ENCODE measurements around the gene LY6G6D.

The LY6G6D gene

DNA sequence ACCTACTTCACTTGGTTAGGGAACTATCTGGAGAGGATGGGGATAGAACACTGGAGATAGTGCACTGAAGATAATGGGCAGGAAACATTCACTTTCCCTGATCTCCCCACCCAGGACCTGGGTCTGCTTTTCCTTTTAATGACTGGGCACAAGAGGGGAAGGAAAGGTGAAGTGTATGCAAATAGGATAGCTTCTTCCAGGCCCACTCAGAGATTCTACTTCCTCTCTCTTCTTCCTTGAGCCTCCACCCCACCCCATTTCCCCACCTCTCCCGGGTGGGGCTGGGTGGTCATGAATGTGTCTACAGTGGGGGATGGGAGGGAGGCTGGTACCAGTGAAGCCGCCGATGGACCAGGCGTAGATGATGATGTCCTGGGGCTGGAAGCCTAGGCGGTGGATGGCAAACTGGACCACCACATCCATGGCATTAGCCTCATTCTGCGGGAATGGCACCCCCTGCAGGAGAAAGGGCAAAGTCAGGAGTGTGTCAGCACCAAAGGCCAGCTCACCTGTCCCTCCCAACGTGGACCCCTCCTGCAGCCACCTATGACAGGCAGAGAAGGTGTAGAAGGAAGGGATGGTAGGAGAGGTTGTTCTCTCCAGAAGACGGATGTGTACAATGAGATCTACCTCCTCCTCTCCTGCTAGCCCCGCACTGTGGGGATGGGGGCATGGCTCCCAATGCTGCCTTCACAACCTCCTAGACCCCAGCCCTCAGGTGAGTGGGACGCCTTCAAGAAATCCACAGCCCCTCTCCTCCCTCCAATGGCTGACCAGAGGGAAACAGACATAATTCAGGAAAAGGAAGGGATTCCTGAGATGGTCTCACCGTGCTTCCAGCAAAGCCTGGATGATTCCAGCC lies 25.7 kb upstream of the LY6G6D start:
- H3K4me3 Mint-ChIP-seq: no peak overlapping the region
- no peak overlapping the region for H3K27ac Mint-ChIP-seq
- no peaks in the 10 kb centered on the region for H3K4me1 Mint-ChIP-seq
- H3K36me3 Mint-ChIP-seq: peaks cover 4% of the 10 kb centered on the region
- H3K9me3 Mint-ChIP-seq: no peaks in the 10 kb centered on the region
- H3K27me3 Mint-ChIP-seq: no peaks in the 10 kb centered on the region

DNA sequence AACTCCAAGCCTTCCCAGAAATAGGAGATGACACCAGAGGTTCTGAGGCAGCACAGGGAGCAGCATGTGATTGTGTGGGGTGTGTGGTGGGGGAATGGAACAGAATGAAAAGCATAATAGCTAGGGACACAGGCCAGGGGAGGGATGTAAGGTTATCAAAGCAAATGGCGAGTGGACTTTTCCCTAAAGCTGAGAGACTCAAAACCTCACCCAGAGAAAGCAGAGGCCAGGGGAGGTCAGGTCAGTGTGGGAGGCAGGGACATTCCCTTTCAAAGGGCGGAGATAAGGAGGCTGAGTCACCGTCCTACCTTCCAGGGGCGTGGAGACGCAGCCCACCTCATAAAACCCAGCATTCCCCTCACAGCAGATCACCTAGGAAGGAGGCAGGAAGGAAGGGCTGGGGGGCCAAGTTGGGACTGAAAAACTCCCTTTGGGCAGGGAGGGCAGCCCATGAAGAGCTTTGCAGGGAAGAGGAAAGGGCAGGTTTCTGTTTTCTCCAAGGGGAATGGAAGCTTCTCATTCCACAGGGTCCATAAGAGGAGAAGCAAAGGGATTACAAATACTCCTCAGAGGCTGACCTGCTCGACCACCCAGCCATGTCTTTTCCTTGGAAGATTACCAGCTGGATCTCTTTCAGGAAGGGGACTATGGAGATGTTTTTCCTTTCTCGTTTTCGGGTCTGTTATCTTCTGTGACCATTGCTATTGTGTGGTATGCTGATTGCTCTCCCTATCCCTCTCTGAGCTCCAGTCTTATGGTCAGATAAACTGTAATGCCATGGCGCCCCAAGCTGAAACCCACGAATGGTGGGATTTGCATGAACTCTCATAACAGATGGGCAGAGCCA lies 24.7 kb upstream of the LY6G6D start:
- H3K27me3 Mint-ChIP-seq: no peaks in the 10 kb centered on the region
- H3K27ac Mint-ChIP-seq: peak overlapping the region; percentile 18
- H3K36me3 Mint-ChIP-seq: peaks cover 4% of the 10 kb centered on the region
- H3K4me1 Mint-ChIP-seq: no peaks in the 10 kb centered on the region
- no peak overlapping the region for H3K4me3 Mint-ChIP-seq
- H3K9me3 Mint-ChIP-seq: no peaks in the 10 kb centered on the region

DNA sequence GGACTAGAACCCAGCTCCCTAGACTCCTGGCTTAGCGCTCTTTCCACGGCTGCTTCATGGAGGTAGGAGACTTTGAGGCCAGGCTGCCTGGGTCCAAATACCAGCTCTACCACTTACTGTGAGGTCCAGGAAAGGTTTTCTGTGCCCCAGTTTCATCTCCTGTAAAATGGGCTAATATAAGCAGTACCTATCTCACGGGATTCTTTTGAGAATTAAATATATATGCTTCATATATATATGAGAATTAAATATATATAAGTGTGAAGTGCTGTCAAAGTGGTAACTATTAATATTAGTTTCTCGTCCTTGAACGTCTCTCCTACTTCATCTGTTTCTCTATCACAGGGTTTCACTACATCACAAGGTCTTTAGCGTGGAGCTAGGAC lies 24.1 kb upstream of the LY6G6D start:
- H3K27me3 Mint-ChIP-seq: no peaks in the 10 kb centered on the region
- peaks cover 4% of the 10 kb centered on the region for H3K36me3 Mint-ChIP-seq
- no peaks in the 10 kb centered on the region for H3K9me3 Mint-ChIP-seq
- H3K4me1 Mint-ChIP-seq: no peaks in the 10 kb centered on the region
- H3K4me3 Mint-ChIP-seq: no peak overlapping the region
- no peak overlapping the region for H3K27ac Mint-ChIP-seq

GRCh38 chr6:31691564-31692108 lies 23.5 kb upstream of the LY6G6D start:
- no peaks in the 10 kb centered on the region for H3K9me3 Mint-ChIP-seq

DNA sequence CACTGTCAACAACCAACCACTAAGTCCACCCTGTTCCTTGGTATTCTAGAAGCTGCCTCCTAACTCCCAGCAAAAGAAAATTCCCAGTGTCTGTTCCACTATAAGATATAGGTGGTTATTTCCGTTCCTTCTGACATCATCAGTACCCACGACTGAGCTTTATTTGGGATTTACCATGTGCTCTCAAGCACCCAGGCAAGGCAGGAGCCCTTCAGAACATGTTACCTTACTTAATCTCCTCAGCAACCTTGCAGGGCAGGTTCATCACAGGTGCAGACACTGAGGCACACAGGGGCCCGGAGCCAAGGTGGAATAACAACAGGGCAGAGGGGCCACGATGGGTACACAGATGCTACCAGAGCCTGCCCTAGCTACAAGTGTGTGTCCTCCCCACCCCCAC lies 22.8 kb upstream of the LY6G6D start:
- peaks cover 3% of the 10 kb centered on the region for H3K4me1 Mint-ChIP-seq
- peaks cover 4% of the 10 kb centered on the region for H3K36me3 Mint-ChIP-seq
- H3K9me3 Mint-ChIP-seq: no peaks in the 10 kb centered on the region
- no peaks in the 10 kb centered on the region for H3K27me3 Mint-ChIP-seq
- H3K4me3 Mint-ChIP-seq: no peak overlapping the region
- no peak overlapping the region for H3K27ac Mint-ChIP-seq

More at GRCh38 chr6:31691564-31692108, 23.5 kb upstream of the LY6G6D start:
- H3K4me1 Mint-ChIP-seq: no peaks in the 10 kb centered on the region
- peaks cover 4% of the 10 kb centered on the region for H3K36me3 Mint-ChIP-seq
- no peaks in the 10 kb centered on the region for H3K27me3 Mint-ChIP-seq
- H3K4me3 Mint-ChIP-seq: no peak overlapping the region
- H3K27ac Mint-ChIP-seq: no peak overlapping the region

DNA sequence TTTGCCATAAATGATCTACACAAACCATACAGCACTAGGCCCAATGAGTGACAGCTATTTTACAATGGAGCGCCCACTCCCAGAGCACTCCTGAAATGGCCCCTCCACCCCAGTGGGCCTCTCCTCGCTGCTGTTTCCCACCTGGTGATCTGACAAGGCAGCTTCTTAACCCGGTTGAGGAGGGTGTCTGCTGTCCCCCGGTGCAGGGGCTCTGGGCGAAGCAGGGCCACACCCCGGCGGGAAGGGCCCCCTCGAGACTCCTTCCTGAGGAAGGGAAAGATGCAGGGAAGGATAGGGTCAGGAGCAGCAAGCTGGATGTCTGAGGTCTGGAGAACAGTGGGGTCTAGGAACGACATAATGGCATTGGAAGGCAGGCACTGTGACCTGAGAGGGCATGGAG lies 22.3 kb upstream of the LY6G6D start:
- H3K27me3 Mint-ChIP-seq: no peaks in the 10 kb centered on the region
- H3K4me1 Mint-ChIP-seq: peaks cover 8% of the 10 kb centered on the region
- H3K4me3 Mint-ChIP-seq: no peak overlapping the region
- H3K27ac Mint-ChIP-seq: no peak overlapping the region
- no peaks in the 10 kb centered on the region for H3K9me3 Mint-ChIP-seq
- peaks cover 3% of the 10 kb centered on the region for H3K36me3 Mint-ChIP-seq

GRCh38 chr6:31693535-31693934 lies 21.6 kb upstream of the LY6G6D start:
- no peaks in the 10 kb centered on the region for H3K27me3 Mint-ChIP-seq
- H3K27ac Mint-ChIP-seq: no peak overlapping the region
- H3K36me3 Mint-ChIP-seq: peaks cover 4% of the 10 kb centered on the region
- no peaks in the 10 kb centered on the region for H3K9me3 Mint-ChIP-seq
- H3K4me3 Mint-ChIP-seq: no peak overlapping the region
- H3K4me1 Mint-ChIP-seq: peaks cover 12% of the 10 kb centered on the region

DNA sequence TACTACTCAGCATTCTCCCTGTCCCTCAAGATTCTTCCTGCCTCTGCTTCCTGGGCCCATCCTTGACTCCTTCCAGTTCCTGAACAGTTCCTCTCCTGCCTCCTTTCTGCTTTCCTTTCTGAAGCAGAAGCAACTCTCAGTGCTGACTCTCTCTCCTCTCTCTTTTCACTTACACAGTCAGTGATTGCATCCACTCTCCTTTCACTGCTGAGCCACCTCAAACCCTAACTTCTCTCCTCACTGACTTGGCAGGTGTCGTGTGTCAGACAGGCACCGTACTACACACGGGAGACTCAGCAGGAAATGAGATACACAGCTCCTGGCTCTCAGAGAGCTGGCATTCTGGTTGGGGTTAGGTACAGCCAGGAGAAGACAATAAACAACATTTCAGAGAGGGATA lies 17.6 kb upstream of the LY6G6D start:
- H3K27ac Mint-ChIP-seq: peak overlapping the region; percentile 13
- peaks cover 32% of the 10 kb centered on the region for H3K4me1 Mint-ChIP-seq
- H3K9me3 Mint-ChIP-seq: no peaks in the 10 kb centered on the region
- no peak overlapping the region for H3K4me3 Mint-ChIP-seq
- H3K36me3 Mint-ChIP-seq: peaks cover 2% of the 10 kb centered on the region
- H3K27me3 Mint-ChIP-seq: no peaks in the 10 kb centered on the region

GRCh38 chr6:31700740-31701401 lies 14.3 kb upstream of the LY6G6D start:
- Mint-ChIP-seq H3K9me3 (no peaks in the 10 kb centered on the region), H3K27me3 (no peaks in the 10 kb centered on the region), H3K27ac (peak overlapping the region; percentile 12), H3K4me3 (peak overlapping the region; percentile 31), H3K36me3 (peaks cover 1% of the 10 kb centered on the region), H3K4me1 (peaks cover 36% of the 10 kb centered on the region)

GRCh38 chr6:31701666-31702404 lies 13.3 kb upstream of the LY6G6D start:
- Mint-ChIP-seq H3K27me3 (no peaks in the 10 kb centered on the region), H3K27ac (peak overlapping the region; percentile 99), H3K4me1 (peaks cover 36% of the 10 kb centered on the region), H3K9me3 (no peaks in the 10 kb centered on the region), H3K36me3 (peaks cover 1% of the 10 kb centered on the region), H3K4me3 (peak overlapping the region; percentile 99)

DNA sequence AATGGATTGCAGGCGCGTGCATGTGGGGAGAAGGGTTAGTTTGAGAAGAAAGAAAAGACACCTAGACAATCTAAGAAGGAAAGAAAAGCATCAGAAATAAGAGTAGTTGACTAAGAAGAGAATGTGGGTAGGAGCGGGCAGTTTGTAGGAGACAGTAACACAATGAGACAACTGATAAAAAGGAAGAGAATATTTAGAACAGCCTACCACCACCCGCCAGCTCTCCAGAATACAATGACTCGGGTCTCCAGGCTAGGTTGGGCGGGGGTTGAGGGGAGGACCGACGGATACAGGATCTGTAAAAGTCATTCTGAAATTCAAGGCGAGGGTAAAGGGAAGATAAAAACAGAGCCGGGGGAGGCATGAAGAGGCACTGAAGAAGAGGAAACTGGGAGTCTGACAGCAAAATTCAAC lies 12.7 kb upstream of the LY6G6D start:
- Mint-ChIP-seq H3K4me1 (peaks cover 33% of the 10 kb centered on the region), H3K9me3 (no peaks in the 10 kb centered on the region), H3K27ac (peak overlapping the region; percentile 99), H3K4me3 (peak overlapping the region; percentile 99), H3K36me3 (peaks cover 1% of the 10 kb centered on the region), H3K27me3 (no peaks in the 10 kb centered on the region)

DNA sequence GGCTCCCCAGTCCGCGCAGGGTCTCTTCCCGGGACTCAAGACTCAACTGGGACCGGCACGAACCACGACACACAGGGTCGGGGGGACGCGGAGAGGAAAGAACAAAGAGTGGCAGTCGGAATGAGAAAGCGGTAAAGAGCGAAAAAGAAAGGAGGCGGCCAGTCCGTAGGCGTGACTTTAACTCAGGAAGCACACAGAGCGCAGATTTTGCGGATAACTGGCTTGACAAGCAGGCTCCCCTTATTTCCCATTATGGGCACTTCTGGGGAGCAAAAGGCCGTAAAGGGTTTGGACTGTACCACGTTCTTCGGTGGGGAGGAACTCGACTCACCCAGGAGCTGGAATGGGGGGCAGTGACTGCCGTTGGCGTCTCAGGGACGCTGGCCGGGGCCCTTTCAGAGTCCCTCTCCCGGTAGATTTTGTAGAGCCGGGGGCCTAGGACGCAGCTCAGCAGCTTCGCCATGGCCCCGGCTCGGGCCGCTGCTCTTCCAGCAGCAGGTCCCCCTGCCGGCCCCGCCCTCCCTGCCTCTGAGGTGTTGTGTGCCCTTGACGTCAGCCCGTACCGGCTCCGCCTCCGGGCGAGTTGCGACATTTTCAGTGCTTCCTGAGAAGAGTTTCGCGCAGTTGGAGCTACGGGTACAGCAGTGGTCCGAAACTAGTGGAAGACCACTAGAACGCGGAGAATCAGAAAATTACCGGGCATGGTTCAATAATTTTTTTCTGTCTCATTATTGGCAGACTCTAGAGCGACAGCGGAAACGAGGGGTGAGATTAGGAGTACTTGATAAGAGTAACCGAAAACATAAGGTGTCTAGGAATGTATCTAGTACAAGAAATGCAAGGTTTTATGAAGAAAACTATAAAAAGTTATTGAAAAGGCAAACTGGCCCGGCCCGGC lies 12.1 kb upstream of the LY6G6D start, which contains the start of gene ABHD16A:
ABHD16A (minus strand) TSS at position 506 of the 898 bp plus-strand sequence; CDS start at position 463, 43 bp downstream.
- Mint-ChIP-seq H3K36me3 (peaks cover under 1% of the 10 kb centered on the region), H3K9me3 (no peaks in the 10 kb centered on the region), H3K4me3 (peak within 1 kb of the TSS; percentile 99), H3K4me1 (peaks cover 26% of the 10 kb centered on the region), H3K27ac (peak within 1 kb of the TSS; percentile 99), H3K27me3 (no peaks in the 10 kb centered on the region)

GRCh38 chr6:31705931-31706330 lies 9.2 kb upstream of the LY6G6D start:
- Mint-ChIP-seq H3K9me3 (no peaks in the 10 kb centered on the region), H3K36me3 (no peaks in the 10 kb centered on the region), H3K4me3 (no peak overlapping the region), H3K27ac (no peak overlapping the region), H3K4me1 (peaks cover 23% of the 10 kb centered on the region), H3K27me3 (no peaks in the 10 kb centered on the region)

- no peaks in the 10 kb centered on the region for H3K27me3 Mint-ChIP-seq
- peaks cover 22% of the 10 kb centered on the region for H3K4me1 Mint-ChIP-seq
- no peak within 1 kb of the TSS for H3K4me3 Mint-ChIP-seq
- H3K36me3 Mint-ChIP-seq: no peaks in the 10 kb centered on the region
- H3K27ac Mint-ChIP-seq: peak within 1 kb of the TSS; percentile 30
- H3K9me3 Mint-ChIP-seq: no peaks in the 10 kb centered on the region
These were observed 8.5 kb upstream of the LY6G6D start, which contains the start of gene LY6G6F for GRCh38 chr6:31706599-31706998. TSS of gene LY6G6F (plus strand) at chr6:31706866. CDS start at chr6:31706907, 41 bp downstream.
